Mesendoderm (in vitro differentiated cells): ENCODE results near the gene CLINT1.
A peak's percentile ranks its signal among the peaks of the same experiment; 100 is the strongest.

Experiments
- DNase-seq: peaks from one replicate; pipeline ENCODE4 v3.0.0; 2013
- H2AK5ac ChIP-seq: 2 replicates; pipeline ENCODE4 v1.6.1; 2013; ENCODE audit warnings: low read length, inconsistent platforms
- H2BK120ac ChIP-seq: 2 replicates; pipeline ENCODE4 v1.6.1; 2013; ENCODE audit warnings: low read depth, mild to moderate bottlenecking, low read length, moderate library complexity, mixed read lengths
- H2BK15ac ChIP-seq: replicated peaks from 2 replicates; pipeline ENCODE4 v1.6.1; 2013; ENCODE audit warnings: low read depth, mild to moderate bottlenecking, moderate library complexity
- H2BK5ac ChIP-seq: 2 replicates; pipeline ENCODE4 v1.6.1; 2013; ENCODE audit warnings: low read length, inconsistent platforms
- H3K18ac ChIP-seq: 2 replicates; pipeline ENCODE4 v1.6.1; 2013; ENCODE audit warnings: mild to moderate bottlenecking, low read length, mixed read lengths
- H3K23ac ChIP-seq: one replicate; pipeline ENCODE4 v1.6.1; 2013; ENCODE audit warnings: low read length
- H3K27ac ChIP-seq: 2 replicates; pipeline ENCODE4 v1.5.1; 2013; ENCODE audit warnings: low read depth, mild to moderate bottlenecking, inconsistent platforms, low read length, moderate library complexity
- H3K27me3 ChIP-seq: 2 replicates; pipeline ENCODE4 v1.6.1; 2013; ENCODE audit warnings: low read length, control low read depth, mild to moderate bottlenecking, inconsistent platforms; ENCODE audit not compliant: insufficient read depth, poor library complexity
- H3K36me3 ChIP-seq: 2 replicates; pipeline ENCODE4 v1.6.1; 2013; ENCODE audit warnings: low read length, inconsistent platforms; ENCODE audit not compliant: control insufficient read depth, insufficient read depth
- H3K4ac ChIP-seq: one replicate; pipeline ENCODE4 v1.6.1; 2013; ENCODE audit warnings: low read depth, mild to moderate bottlenecking, low read length, moderate library complexity
- H3K4me1 ChIP-seq: 2 replicates; pipeline ENCODE4 v1.6.1; 2013; ENCODE audit warnings: low read depth, low read length, inconsistent platforms; ENCODE audit not compliant: control insufficient read depth
- H3K4me2 ChIP-seq: 2 replicates; pipeline ENCODE4 v1.6.1; 2013; ENCODE audit warnings: low read length
- H3K4me3 ChIP-seq: 2 replicates; pipeline ENCODE4 v1.5.1; 2013; ENCODE audit warnings: mild to moderate bottlenecking, low read length
- H3K56ac ChIP-seq: one replicate; pipeline ENCODE4 v1.6.1; 2013; ENCODE audit warnings: low read length
- H3K79me1 ChIP-seq: 2 replicates; pipeline ENCODE4 v1.6.1; 2013; ENCODE audit warnings: low read length, inconsistent platforms
- H3K79me2 ChIP-seq: 2 replicates; pipeline ENCODE4 v1.6.1; 2013; ENCODE audit warnings: mild to moderate bottlenecking, low read length; ENCODE audit not compliant: control insufficient read depth, insufficient read depth
- H3K9ac ChIP-seq: 2 replicates; pipeline ENCODE4 v1.6.1; 2013; ENCODE audit warnings: low read length, inconsistent platforms
- H4K5ac ChIP-seq: one replicate; pipeline ENCODE4 v1.6.1; 2013; ENCODE audit warnings: low read length
- H4K8ac ChIP-seq: one replicate; pipeline ENCODE4 v1.6.1; 2013; ENCODE audit warnings: low read depth, mild to moderate bottlenecking, control low read depth, low read length, moderate library complexity
- whole genome bisulfite sequencing: extraction: QIAGEN DNeasy Blood & Tissue Kit; methylation state at CpG from one replicate; pipeline ENCODE4 v1.1.7; 2013; ENCODE audit warnings: low lambda C conversion rate, missing lambda C conversion rate; ENCODE audit not compliant: insufficient coverage; ENCODE audit errors: extremely low coverage; 5-methylcytosine and 5-hydroxymethylcytosine counted together

CLINT1 gene

GRCh38 chr5:157764531-157764930 lies 94.4 kb downstream of the CLINT1 start:
- no peak overlapping the region for H2BK5ac ChIP-seq
- H4K5ac ChIP-seq = no peak overlapping the region
- no peak overlapping the region for H3K9ac ChIP-seq
- H2AK5ac ChIP-seq = no peak overlapping the region
- no peak overlapping the region for H2BK120ac ChIP-seq
- H3K4me2 ChIP-seq = no peak overlapping the region
- no peak for DNase-seq
- H2BK15ac ChIP-seq = no peak overlapping the region
- no peaks in the 10 kb centered on the region for H3K27me3 ChIP-seq
- no peaks in the 10 kb centered on the region for H3K79me2 ChIP-seq
- no peak overlapping the region for H3K23ac ChIP-seq
- H3K4me3 ChIP-seq = no peak overlapping the region
- no peaks in the 10 kb centered on the region for H3K79me1 ChIP-seq
- H4K8ac ChIP-seq = no peak overlapping the region
- no peak overlapping the region for H3K4ac ChIP-seq
- WGBS = no CpG with 5 or more reads among the region's 6 CpGs
- no peak overlapping the region for H3K27ac ChIP-seq
- no peak overlapping the region for H3K18ac ChIP-seq
- H3K36me3 ChIP-seq = no peaks in the 10 kb centered on the region
- H3K56ac ChIP-seq = no peak overlapping the region
- H3K4me1 ChIP-seq = no peaks in the 10 kb centered on the region

GRCh38 chr5:157761690-157762621 lies 97.0 kb downstream of the CLINT1 start:
- H3K36me3 ChIP-seq = no peaks in the 10 kb centered on the region
- no peak overlapping the region for H3K9ac ChIP-seq
- peak overlapping the region; percentile 13 for H3K18ac ChIP-seq
- no peaks in the 10 kb centered on the region for H3K27me3 ChIP-seq
- no peaks in the 10 kb centered on the region for H3K4me1 ChIP-seq
- H3K79me2 ChIP-seq = no peaks in the 10 kb centered on the region
- H4K8ac ChIP-seq = no peak overlapping the region
- no peak overlapping the region for H2BK5ac ChIP-seq
- no CpG with 5 or more reads among the region's 10 CpGs for whole genome bisulfite sequencing
- H3K56ac ChIP-seq = no peak overlapping the region
- H3K23ac ChIP-seq = no peak overlapping the region
- no peak overlapping the region for H2BK120ac ChIP-seq
- H3K4me3 ChIP-seq = no peak overlapping the region
- no peak overlapping the region for H3K4me2 ChIP-seq
- H3K79me1 ChIP-seq = no peaks in the 10 kb centered on the region
- no peak overlapping the region for H2AK5ac ChIP-seq
- H4K5ac ChIP-seq = no peak overlapping the region
- no peak overlapping the region for H2BK15ac ChIP-seq
- DNase-seq = peak; percentile 80
- no peak overlapping the region for H3K27ac ChIP-seq
- H3K4ac ChIP-seq = no peak overlapping the region

GRCh38 chr5:157758706-157759105 lies 100.2 kb downstream of the CLINT1 start:
- Histone ChIP-seq H3K18ac (no peak overlapping the region), H3K36me3 (no peaks in the 10 kb centered on the region), H3K23ac (no peak overlapping the region), H2BK15ac (no peak overlapping the region), H3K4me1 (no peaks in the 10 kb centered on the region), H3K56ac (no peak overlapping the region), H2AK5ac (no peak overlapping the region), H3K79me2 (no peaks in the 10 kb centered on the region), H3K4me3 (no peak overlapping the region), H3K27ac (no peak overlapping the region), H2BK120ac (no peak overlapping the region), H3K79me1 (no peaks in the 10 kb centered on the region), H2BK5ac (no peak overlapping the region), H4K8ac (no peak overlapping the region), H3K27me3 (no peaks in the 10 kb centered on the region), H3K4me2 (no peak overlapping the region), H4K5ac (no peak overlapping the region), H3K9ac (no peak overlapping the region), H3K4ac (no peak overlapping the region)
- no CpG with 5 or more reads among the region's 1 CpG for WGBS
- no peak for DNase-seq

- Histone ChIP-seq H3K23ac (no peak overlapping the region), H3K18ac (no peak overlapping the region), H3K56ac (no peak overlapping the region), H3K79me1 (no peaks in the 10 kb centered on the region), H3K9ac (no peak overlapping the region), H2BK15ac (no peak overlapping the region), H2BK5ac (no peak overlapping the region), H3K4ac (no peak overlapping the region), H3K36me3 (no peaks in the 10 kb centered on the region), H3K4me2 (no peak overlapping the region), H3K79me2 (no peaks in the 10 kb centered on the region), H3K27me3 (no peaks in the 10 kb centered on the region), H2AK5ac (no peak overlapping the region), H2BK120ac (no peak overlapping the region), H3K4me1 (no peaks in the 10 kb centered on the region), H4K8ac (no peak overlapping the region), H4K5ac (no peak overlapping the region), H3K27ac (no peak overlapping the region), H3K4me3 (no peak overlapping the region)
- no CpG with 5 or more reads among the region's 3 CpGs for WGBS
- DNase-seq = no peak
These were observed 102.8 kb downstream of the CLINT1 start for GRCh38 chr5:157756122-157756521.

GRCh38 chr5:157750320-157750719 lies 108.6 kb downstream of the CLINT1 start:
- no CpG with 5 or more reads among the region's 1 CpG for WGBS
- no peak overlapping the region for H3K18ac ChIP-seq
- no peak overlapping the region for H2BK15ac ChIP-seq
- H3K4me1 ChIP-seq = no peaks in the 10 kb centered on the region
- H4K5ac ChIP-seq = no peak overlapping the region
- no peak overlapping the region for H2AK5ac ChIP-seq
- no peak overlapping the region for H2BK120ac ChIP-seq
- no peak overlapping the region for H2BK5ac ChIP-seq
- no peaks in the 10 kb centered on the region for H3K27me3 ChIP-seq
- H3K27ac ChIP-seq = no peak overlapping the region
- no peak overlapping the region for H3K4me3 ChIP-seq
- no peaks in the 10 kb centered on the region for H3K36me3 ChIP-seq
- no peak overlapping the region for H4K8ac ChIP-seq
- no peaks in the 10 kb centered on the region for H3K79me2 ChIP-seq
- no peak overlapping the region for H3K9ac ChIP-seq
- H3K23ac ChIP-seq = no peak overlapping the region
- no peak overlapping the region for H3K4ac ChIP-seq
- no peaks in the 10 kb centered on the region for H3K79me1 ChIP-seq
- no peak overlapping the region for H3K4me2 ChIP-seq
- H3K56ac ChIP-seq = no peak overlapping the region
- no peak for DNase-seq

GRCh38 chr5:157749462-157749799 lies 109.5 kb downstream of the CLINT1 start:
- H3K27me3 ChIP-seq = no peaks in the 10 kb centered on the region
- no peak overlapping the region for H3K9ac ChIP-seq
- H3K4me3 ChIP-seq = no peak overlapping the region
- no peaks in the 10 kb centered on the region for H3K79me2 ChIP-seq
- no peak overlapping the region for H3K23ac ChIP-seq
- no peak overlapping the region for H3K27ac ChIP-seq
- H3K4ac ChIP-seq = no peak overlapping the region
- no peak for DNase-seq
- no peak overlapping the region for H3K4me2 ChIP-seq
- H3K4me1 ChIP-seq = peaks cover 3% of the 10 kb centered on the region
- H2BK5ac ChIP-seq = no peak overlapping the region
- no peaks in the 10 kb centered on the region for H3K36me3 ChIP-seq
- no peak overlapping the region for H2AK5ac ChIP-seq
- H3K79me1 ChIP-seq = no peaks in the 10 kb centered on the region
- WGBS = no CpG with 5 or more reads among the region's 11 CpGs
- H3K18ac ChIP-seq = no peak overlapping the region
- H2BK15ac ChIP-seq = no peak overlapping the region
- no peak overlapping the region for H4K5ac ChIP-seq
- H4K8ac ChIP-seq = no peak overlapping the region
- no peak overlapping the region for H2BK120ac ChIP-seq
- H3K56ac ChIP-seq = no peak overlapping the region
